ENCODE results near the gene TNFRSF12A.

Gene TNFRSF12A

GRCh38 chr16:2986623-2987188 is 33.5 kb upstream of the TNFRSF12A start:
- DNase-seq (ENCODE audit: low read depth): no peak

GRCh38 chr16:2987286-2987685 is 32.9 kb upstream of the TNFRSF12A start:
- no peak for DNase-seq (ENCODE audit: low read depth)

- DNase-seq (ENCODE audit: low read depth): no peak
These were observed 32.3 kb upstream of the TNFRSF12A start for GRCh38 chr16:2987833-2988232.

GRCh38 chr16:2988590-2989099 is 31.5 kb upstream of the TNFRSF12A start:
- DNase-seq (ENCODE audit: low read depth): no peak

- DNase-seq (ENCODE audit: low read depth): no peak
These were observed 29.3 kb upstream of the TNFRSF12A start for GRCh38 chr16:2990891-2991290.

GRCh38 chr16:2991566-2992261 is 28.5 kb upstream of the TNFRSF12A start:
- no peak for DNase-seq (ENCODE audit: low read depth)

- no peak for DNase-seq (ENCODE audit: low read depth)
These were observed 27.6 kb upstream of the TNFRSF12A start for GRCh38 chr16:2992383-2993081.

- DNase-seq (ENCODE audit: low read depth): no peak
These were observed 23.9 kb upstream of the TNFRSF12A start for GRCh38 chr16:2996298-2996697.

- no peak for DNase-seq (ENCODE audit: low read depth)
These were observed 20.2 kb upstream of the TNFRSF12A start for GRCh38 chr16:2999929-3000328.

GRCh38 chr16:3000540-3000939 is 19.6 kb upstream of the TNFRSF12A start:
- no peak for DNase-seq (ENCODE audit: low read depth)

GRCh38 chr16:3001316-3001715 is 18.9 kb upstream of the TNFRSF12A start:
- no peak for DNase-seq (ENCODE audit: low read depth)

- DNase-seq (ENCODE audit: low read depth): peak; percentile 93
These were observed 16.4 kb upstream of the TNFRSF12A start for GRCh38 chr16:3003582-3004270.

- DNase-seq (ENCODE audit: low read depth): no peak
These were observed 15.8 kb upstream of the TNFRSF12A start for GRCh38 chr16:3004319-3004718.

- no peak for DNase-seq (ENCODE audit: low read depth)
These were observed 15.3 kb upstream of the TNFRSF12A start for GRCh38 chr16:3004781-3005284.

GRCh38 chr16:3007059-3007956 is 12.9 kb upstream of the TNFRSF12A start:
- DNase-seq (ENCODE audit: low read depth): no peak

GRCh38 chr16:3007957-3008689 is 12.0 kb upstream of the TNFRSF12A start:
- no peak for DNase-seq (ENCODE audit: low read depth)

GRCh38 chr16:3008690-3009037 is 11.5 kb upstream of the TNFRSF12A start:
- DNase-seq (ENCODE audit: low read depth): no peak

GRCh38 chr16:3009568-3010390 is 10.4 kb upstream of the TNFRSF12A start:
- DNase-seq (ENCODE audit: low read depth): no peak

GRCh38 chr16:3010510-3010909 is 9.7 kb upstream of the TNFRSF12A start:
- no peak for DNase-seq (ENCODE audit: low read depth)

GRCh38 chr16:3012246-3012645 is 7.9 kb upstream of the TNFRSF12A start:
- DNase-seq (ENCODE audit: low read depth): no peak

Data from activated gamma-delta T cell treated with anti-CD3 and anti-CD28 coated beads, Interleukin-2, amount 50 U/mL, for 16 hours (primary cell).